Fibroblast of skin of left quadriceps (primary cell): Measurements from ENCODE around the gene DPP9.

ENCODE experiments used
- DNase-seq, 2 experiments: peaks; one replicate each; pipeline ENCODE4 v3.0.0-alpha.2; 2013; ENCODE audit warnings: low read depth in 2 of 2

The DPP9 gene

DNA sequence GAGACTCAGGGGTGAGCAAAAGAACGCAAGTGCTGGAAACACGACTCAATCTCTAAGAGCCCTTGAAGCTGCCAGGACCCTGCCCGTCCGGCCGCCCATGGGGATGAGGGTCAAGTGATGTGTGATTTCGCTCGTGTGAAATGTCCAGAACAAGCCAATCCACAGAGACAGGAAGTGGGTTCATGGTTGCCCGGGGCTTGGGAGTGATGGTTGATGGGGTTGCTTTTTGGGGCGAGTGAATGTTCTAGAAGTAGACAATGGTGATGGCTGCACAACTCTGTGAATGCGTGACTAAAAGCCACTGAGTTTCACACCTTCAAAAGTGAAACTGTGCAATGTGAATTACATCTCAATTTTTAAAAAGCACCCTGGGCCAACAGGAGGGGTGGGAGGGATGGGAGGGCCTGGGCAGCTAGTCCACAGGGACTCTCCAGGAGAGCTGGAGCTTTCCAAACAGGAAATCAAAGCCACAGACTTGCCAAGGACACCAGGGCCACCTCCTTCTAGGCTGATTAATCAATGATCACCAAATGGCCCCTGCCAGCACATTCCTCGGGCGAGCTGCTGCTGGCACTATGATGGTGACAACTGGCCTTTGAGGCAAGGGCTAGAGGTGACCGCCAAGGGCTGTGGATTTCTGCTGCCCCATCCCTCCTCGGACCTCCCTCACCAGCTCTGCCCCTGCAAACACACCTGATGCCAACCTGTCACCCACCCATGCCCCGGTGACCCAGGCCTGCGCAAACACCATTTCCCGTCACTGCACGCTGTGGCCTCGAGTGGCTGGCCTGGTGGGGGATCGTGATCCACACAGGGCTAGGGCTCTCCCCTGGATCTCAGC is 14.0 kb downstream of the DPP9 start:
- DNase-seq = no peak

DNA sequence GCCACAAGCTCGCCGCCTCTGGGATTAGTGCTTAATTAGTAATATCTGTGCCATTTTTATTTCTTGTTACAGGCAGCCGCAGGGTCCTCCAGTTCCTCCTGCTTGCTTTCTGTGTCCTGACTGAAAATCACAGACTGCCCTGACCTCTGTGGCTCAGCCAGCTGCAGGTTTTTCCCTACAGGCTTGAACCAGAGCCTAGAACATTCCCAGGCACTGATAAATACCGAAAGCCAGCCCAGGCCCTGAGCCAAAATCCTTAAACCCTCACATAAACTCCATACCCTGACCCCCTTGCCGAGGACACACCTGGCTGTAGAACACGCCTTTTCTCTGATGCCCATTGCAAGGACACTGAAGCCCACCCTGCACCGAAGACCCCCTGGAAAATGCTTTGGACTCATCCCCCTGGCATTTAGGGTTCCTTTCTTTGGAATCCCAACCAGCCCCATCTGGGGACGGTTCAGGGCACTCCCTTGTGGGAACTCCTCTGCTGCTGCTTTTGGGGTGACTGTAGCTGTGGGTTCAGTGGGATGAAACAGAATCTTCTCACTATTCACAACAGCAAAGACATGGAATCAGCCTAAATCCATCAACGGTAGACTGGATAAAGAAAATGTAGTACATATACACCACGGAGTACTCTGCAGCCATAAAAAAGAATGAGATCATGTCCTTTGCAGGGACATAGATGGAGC is 15.5 kb downstream of the DPP9 start:
- DNase-seq = no peak

DNA sequence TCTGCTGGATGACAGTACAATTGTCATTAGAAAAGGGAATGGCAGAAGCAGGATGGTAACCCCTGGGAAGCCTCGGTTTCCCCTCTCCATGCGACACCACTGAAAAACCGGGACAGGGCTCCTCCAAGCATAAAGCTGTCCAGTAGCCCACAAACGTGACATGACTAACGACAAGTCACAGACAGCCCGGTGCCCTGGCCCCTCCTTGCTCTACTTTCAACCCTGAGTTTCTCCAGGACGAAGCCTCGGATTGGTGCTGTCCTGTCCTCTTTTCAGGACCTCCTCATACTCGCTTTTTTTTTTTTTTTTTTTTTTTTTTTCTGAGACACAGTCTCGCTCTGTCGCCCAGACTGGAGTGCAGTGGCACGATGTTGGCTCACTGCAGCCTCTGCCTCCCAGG is 16.3 kb downstream of the DPP9 start:
- no peak for DNase-seq

DNA sequence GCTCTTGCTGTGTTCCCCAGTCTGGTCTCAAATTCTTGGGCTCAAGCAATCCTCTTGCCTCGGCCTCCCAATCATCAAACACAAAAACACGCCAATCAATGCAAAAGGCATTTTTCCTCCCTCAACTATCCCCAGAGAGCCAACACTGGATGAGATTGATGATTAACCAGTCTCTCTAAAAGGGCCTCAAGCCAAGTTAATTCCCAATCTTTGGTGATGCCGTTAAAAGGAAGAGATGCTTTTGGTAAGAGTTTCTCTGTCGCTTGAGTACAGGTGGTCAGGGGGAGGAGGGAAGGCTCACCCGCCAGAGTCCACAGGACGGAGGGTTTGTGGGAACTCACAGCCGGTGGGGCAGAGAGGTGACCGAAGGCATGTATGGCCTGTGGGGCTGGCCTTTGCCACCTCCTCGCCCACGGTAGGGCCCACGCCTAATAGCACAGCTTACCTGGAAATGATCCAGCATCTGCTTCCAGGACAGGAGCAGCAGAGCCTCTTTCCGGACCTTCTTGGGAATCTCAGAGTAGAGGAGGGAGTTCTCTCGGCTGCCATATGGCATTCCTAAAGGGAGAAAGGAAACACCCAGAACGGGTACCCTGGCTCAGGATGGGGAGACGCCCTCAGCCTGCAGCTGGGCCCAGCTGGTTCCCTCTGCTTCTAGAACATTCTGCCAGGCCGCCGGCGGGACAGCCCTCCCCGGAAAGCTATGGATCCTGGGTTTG is 18.1 kb downstream of the DPP9 start:
- no peak for DNase-seq

DNA sequence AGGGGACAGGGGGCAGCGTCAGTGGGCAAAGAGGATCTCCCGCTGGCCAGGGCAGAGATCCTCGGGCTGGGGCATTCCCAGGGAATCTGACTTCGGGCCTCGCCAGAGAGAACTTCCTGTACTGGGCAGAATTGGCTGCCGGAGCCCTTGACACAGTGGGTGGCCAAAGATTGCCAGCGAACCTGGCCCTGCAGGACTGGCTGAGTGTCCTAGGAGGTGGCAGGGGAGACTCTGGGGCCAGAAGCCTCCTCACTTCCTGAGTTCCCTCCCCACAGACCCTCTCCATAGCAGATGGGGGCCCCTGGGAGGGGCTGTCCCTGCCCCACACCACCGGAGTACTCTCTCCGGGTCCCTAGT is 19.3 kb downstream of the DPP9 start:
- DNase-seq = no peak

DNA sequence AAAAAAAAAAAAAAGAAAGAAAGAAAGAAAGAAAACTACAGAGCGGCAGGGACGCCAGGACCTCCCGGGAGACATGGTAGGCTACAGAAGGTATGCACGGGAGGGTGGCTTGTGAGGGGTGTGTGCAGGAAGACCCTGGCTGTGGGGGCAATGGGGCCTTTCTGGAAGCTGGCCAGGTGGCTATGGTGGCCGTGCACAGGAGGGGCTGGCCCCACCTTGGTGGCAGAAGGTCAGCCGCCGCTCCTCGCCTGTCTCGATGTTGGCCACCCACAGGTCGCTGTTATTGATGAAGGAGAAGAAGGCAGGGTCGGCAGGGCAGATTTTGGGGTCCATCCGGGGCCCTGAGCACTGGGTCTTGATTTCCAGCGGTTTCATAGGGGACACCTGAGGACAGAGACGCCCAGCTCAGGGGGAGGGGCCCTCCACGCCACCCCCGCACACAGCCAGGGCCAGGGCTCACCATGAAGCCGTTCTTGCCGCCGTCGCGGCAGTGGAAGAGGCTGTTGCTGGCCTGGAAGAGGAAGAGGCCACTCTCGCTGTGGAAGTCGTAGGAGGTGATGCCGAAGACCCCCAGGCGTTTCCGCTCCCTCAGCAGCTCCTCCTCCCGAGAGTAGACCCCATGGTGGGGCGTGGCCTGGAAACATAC is 19.8 kb downstream of the DPP9 start:
- DNase-seq = no peak

DNA sequence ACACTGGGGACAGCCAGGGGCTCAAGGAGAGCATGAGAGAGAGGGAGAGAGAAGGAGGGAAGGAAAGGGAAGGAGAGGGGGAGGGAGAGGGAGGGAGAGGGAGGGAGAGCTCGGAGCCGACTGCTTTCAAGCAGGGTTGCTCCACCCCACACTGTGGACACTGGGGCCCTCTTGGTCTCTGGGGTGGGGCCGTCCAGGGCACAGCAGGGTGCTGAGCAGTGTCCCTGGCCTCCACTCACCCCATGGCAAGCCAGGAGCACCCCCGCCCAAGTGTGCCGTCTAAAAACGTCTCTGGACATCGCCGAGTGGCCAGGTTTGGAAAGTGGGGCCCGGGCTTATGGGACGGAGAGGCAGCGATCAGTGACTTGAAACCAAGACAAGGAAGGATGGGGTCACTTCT is 20.9 kb downstream of the DPP9 start:
- no peak for DNase-seq

DNA sequence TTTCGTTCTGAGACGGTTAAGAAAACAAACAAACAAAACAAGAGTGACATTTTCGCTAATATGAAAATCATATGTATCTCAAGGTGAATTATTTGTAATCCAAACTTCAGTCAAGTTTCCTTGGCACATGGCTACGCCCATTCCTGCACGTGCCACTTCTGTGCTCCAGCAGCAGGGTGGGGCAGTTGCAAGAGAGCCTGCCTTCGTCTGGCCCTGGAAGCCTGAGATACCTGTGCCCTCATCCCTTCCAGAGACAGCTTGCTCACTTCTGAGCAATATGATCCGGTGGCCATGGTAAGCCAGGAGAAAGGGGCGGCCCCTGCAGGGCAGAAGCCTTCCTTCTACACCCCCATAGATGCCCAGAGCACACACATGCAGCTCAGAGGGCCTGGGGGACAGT is 22.1 kb downstream of the DPP9 start:
- no peak for DNase-seq

DNA sequence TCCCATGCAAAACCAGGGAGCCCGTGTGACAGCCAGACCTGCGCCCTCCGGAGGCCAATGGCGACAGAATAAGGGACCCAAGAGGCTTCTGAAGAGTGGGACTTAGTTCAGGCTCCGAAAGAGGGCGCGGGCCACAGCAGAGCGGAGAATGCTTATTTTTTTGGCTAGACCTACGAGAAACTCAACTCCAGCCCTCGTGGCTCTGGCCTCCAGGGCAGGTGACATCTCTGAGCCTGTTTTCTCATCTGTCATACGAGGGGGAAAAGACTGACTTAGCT is 23.0 kb downstream of the DPP9 start:
- DNase-seq = no peak

DNA sequence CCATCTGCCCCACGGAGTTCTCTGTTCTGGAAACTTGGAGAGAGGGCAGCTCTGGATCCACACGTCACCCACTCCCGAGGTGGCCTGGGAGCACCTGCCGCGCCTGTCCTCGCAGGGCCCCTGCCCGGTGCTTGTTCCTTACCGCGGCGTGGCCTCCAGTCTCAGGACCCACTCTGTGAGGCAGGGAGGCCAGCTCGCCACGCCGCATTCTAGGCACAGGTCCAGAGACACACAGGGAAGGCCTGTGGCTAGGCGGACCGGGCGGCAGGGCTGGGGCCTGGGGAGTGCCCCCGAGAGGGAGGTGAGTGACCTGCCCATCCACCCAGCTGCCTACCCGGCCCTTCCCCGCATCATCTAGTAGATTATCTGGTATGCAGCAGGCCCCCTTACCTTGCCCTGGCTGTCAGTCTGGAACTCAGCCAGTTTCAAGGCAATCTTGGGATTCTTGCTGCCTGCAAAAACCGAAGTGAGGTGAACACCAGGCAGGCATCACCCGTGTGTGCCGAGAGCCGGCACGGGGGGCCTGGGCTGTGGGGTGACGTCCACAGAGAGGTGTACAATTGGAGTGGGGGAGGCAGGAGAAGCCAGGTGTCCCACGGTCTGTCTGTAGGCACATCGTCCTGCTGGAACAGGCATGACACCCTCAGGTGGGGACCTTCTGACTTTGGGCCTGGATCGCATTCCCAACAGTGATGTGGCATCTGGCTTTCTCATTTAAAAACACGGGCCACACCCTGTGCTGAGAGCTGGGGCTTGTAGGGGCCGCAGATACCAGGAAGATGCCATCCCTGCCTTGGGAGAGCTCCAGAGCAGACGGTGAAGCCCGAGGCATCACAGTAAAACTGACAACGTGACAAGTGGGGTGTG is 23.6 kb downstream of the DPP9 start:
- DNase-seq = no peak

DNA sequence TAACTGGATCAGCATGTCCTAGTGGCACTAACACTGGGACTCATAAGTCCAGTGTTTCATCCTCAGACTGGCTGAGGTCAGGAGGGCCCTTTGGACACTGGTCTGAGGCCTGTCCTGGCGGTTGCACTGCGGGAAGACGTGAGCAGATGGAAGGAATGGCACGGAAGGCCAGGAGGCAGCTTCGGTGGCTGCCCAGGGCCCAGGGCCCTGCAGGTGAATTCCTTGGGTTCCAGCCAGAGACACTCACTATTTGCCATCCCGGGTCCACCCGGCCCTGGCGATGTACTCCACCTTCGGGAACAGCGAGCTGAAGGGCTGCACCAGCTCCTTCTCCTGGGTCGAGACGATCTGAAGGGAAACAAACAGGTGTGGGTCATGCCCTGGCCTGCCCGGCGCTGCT is 26.3 kb downstream of the DPP9 start:
- DNase-seq = no peak

DNA sequence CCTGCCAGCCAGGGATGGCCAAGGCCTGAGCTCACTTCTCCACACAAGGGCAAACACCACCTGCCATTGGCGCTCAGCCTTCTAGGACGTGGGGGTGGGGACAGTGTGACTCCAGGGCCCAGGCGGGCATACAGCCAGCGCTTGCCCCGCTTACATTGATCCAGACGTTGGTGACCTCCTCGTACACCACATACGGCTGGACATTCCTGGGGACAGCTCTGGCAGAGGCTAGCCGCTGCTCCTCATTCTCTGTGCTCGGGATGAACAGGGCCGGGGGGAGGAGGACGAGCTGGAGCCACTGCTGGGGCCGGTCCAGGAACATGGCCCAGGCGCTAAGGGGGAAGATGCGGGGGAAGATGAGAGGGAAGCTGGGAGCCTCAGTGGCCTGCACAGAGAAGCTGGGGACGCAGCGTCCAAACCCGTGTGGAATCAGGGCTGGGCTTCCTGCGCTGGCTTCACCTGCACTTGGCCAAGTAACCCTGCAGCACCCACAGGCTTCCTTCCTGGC is 28.4 kb downstream of the DPP9 start:
- DNase-seq = no peak

DNA sequence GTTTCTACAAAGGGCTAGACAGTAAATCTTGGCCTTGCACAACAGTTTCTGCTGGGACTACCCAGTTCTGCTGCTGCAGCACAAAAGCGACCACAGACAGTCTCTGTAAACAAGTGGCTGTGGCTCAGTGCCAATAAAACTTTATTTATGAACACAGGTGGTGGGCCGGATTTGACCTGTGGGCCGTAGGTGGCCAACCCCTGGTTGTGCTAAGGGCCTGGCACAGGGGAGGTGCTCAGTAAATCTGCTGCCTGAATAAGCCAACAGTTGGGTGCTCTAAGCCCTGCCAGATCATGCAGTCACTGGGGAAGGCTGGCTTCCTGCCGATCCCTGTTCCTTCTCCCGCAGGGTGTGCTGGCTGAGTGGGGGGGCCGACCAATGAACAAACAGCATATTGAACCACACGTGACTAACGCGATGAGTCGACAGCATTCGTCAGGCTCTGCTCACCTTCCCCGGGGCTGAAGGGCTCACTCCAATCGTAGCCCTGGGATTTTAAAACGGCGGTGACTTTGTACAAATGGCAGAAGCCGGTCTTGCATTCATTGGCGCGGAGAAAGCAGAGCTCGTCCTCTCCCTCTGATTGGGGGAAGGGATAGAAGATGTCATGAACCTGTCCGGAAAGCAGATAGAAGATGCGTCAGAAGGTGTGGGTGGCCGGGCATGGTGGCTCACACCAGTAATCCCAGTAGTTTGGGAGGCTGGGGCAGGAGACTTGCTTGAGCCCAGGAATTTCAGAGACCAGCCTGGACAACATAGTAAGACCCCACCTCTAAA is 29.2 kb downstream of the DPP9 start:
- DNase-seq = peak; percentile 61 to 62

DNA sequence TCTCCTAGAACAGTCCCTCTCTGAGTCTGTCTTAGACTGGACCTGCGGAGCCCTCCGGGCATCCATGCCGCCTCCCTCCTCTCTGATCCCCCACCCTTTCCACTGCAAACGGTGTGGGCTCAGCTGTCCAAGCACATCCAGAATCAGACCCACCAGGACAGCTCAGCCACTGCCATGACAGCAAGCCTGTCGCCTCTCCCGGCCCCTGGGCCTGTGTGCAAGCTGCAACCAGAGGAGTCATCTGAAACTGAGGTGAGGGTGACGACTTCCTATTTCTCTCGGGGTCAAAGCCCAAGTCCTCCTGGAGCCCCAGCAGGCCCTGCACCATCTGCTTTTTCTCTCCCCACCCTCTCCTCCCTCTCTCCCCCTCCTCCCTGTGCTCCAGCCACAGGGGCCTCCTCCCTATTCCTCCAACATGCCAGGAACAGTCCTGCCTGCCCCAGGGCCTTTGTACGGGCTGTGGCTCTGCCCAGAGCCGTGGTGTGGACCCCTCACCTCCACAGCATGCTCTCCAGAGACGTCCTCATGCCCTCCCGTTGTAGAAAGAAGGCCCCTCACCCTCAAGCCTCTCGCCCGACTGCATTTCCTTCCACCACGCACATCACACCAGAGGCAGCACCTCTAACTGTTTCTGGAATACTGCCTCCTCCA is 30.0 kb downstream of the DPP9 start:
- DNase-seq = no peak

DNA sequence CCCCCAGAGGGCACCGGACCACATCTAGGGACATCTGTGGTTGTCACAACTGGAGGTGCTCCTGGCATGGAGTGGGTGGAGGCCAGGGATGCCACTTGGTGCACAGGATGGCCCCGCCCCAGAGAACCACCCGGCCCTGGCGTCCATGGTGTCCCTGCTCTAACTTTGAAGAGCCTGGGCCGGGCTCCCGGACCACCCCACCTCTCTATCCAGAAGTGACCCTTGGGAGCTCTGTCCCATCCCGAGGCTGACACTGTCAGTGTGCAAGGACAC is 30.6 kb downstream of the DPP9 start:
- no peak for DNase-seq

DNA sequence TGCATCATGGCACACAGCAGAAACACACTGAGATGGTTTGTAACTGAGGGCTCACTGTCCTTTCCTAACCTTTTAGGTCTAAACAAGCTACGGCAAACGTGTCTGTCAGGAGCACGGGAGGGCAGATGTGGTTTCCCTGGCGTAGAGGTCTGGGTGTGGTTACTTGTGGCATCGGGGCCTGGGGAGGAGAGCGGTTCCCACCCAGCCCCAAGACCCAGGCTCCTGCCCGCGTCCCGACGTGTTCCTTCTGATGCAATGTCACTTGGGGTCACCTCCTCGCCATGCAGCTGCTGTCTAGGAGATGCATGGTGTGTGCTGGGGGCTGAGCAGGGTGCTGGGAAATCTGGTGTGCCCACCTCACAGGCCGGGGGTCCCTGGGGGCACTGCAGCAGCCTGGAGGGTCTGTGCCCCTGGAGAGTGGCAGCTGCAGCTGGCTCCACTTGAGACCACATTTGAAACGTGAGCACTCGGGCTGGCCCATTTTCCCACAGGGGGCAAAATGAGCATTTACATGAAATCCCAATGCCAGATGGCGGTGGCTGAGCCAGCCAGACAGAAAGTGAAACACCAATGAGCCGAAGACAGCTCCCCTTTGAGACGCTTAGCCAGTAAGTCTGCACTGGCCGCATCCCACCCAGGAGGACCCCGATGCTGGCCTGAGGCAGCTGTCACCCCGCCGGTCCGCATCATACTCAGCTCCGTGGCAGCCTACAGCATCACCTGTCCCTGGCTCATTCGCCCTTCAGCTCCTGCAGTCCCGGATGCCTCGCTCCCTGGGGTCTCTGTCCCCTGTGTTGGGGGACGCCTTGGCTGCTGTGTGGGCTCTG is 31.2 kb downstream of the DPP9 start:
- DNase-seq = no peak

DNA sequence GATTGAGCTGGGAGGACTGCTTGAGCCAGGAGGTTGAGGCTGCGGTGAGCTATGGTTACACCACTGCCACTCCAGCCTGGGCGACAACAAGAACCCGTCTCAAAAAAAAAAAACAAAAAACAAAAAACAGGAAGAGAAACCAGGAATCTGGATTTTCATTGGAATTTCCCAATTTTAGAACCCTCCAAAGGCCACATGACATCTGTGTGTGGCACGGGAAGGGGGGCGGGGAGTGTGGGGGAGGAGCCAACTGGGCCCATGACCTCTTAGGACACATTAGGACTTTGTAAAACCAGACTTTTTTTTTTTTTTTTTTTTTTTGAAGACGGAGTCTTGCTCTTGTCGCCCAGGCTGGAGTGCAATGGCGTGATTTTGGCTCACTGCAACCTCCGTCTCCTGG is 32.3 kb downstream of the DPP9 start:
- no peak for DNase-seq

DNA sequence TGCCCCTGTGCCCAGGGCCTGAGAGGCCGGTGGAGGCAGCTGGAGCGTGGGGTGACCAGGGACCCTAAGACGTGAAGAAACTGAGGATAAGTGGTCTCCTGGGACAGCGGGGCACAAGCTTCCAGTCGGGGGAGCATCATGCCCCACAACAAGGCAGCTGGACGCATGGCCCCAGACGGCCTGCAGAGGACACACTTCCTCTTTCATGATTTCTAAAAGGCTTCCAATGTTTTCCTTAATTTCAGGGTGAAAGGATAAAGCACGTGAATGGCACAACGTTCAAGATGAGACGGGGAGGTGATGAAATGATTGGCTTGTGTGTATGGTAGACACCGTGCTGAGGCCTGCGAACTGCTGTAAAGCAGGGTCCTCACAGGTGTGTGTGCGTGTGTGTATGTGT is 33.3 kb downstream of the DPP9 start:
- DNase-seq = no peak

DNA sequence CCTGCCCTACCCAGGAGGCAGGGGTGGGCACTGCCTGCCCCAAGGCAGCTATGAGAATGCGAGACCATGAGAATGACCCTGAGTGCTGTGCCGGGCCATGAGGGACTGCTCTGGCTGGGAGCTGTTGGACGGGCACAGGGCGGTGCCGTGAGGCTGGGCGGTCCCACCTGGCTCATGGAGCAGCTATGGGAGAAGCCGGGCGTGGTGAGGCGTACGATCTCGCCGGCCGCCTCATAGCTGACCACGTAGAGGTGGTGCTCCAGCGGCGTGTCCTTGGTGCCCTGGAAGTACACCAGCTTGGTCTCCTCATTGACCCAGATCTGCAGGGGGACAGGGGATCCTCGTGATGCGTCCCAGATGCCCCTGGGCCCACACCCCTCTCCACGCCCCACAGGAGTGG is 34.2 kb downstream of the DPP9 start:
- no peak for DNase-seq

DNA sequence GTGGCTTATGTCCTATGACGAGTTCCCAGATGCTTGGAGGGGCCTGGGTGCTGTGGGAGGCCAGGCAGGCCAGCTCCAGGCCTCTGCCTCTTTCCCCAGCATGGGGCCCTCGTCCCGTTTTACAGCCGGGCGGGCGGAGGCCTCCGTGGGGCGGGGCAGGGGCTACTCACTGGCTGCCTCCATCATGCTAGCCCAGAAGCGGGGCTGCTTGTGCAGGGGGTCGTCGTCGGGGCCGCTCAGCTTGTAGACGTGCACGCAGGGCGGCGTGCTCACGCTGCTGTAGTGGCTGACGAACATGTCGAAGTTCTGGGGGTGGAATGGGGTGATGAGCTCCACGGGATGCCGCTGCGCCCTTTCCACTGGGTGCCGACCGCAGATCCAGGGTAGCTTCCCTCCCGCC is 35.1 kb downstream of the DPP9 start:
- DNase-seq = no peak
